H1 (cell line): ENCODE data around the gene LRRC32. TPM values are rescaled to one million over a fixed set of nuclear protein-coding genes. Genes with fewer than 3 reads are reported as not detected.

Experiments
- CTCF ChIA-PET: fragments of 300-600 bp; sonication (Branson Sonifier 250); formaldehyde crosslinking; loops from one replicate; lab custom pipeline; 2021; ENCODE audit not compliant: partially characterized antibody; lab: Charles Lee
- POLR2A ChIA-PET: fragments of 300-600 bp; sonication (Branson Sonifier 250); formaldehyde crosslinking; loops from one replicate; lab custom pipeline; 2021; ENCODE audit warnings: inconsistent platforms; ENCODE audit not compliant: partially characterized antibody; lab: Charles Lee
- DNase-seq, 2 experiments: peaks; one replicate each; pipeline versions ENCODE4 v3.0.0 to v3.0.0-alpha.2; 2010 to 2022; ENCODE audit warnings: low spot score in 2 of 2, low read depth in 1 of 2, mixed read lengths in 1 of 2
- FAIRE-seq: peaks from 2 replicates; lab custom pipeline; 2011; peaks lifted over from hg19 to GRCh38; lab: Jason Lieb, UNC
- H2AFZ ChIP-seq: 2 replicates; pipeline ENCODE4 v1.8.1; 2012; ENCODE audit warnings: low read length, inconsistent platforms
- H2AK5ac ChIP-seq: 2 replicates; pipeline ENCODE4 v1.6.1; 2013; ENCODE audit warnings: low read depth, low read length
- H2BK120ac ChIP-seq: replicated peaks from 2 replicates; pipeline ENCODE3; 2013; ENCODE audit warnings: low read depth, low read length, inconsistent platforms
- H2BK12ac ChIP-seq: 2 replicates; pipeline ENCODE4 v1.6.1; 2013; ENCODE audit warnings: low read depth, low read length
- H2BK15ac ChIP-seq: 2 replicates; pipeline ENCODE4 v1.6.1; 2013; ENCODE audit warnings: low read length
- H2BK20ac ChIP-seq: 2 replicates; pipeline ENCODE4 v1.6.1; 2013; ENCODE audit warnings: low read length
- H2BK5ac ChIP-seq: 2 replicates; pipeline ENCODE4 v1.6.1; 2013; ENCODE audit warnings: low read depth, low read length
- H3K14ac ChIP-seq: 2 replicates; pipeline ENCODE4 v1.6.1; 2013; ENCODE audit warnings: inconsistent platforms; ENCODE audit not compliant: insufficient read length
- H3K18ac ChIP-seq: 2 replicates; pipeline ENCODE4 v1.6.1; 2013; ENCODE audit warnings: low read length; ENCODE audit errors: extremely low read depth
- H3K23ac ChIP-seq: 2 replicates; pipeline ENCODE4 v1.6.1; 2013; ENCODE audit warnings: inconsistent platforms; ENCODE audit not compliant: insufficient read length
- H3K23me2 ChIP-seq: 2 replicates; pipeline ENCODE4 v1.6.1; 2013; ENCODE audit warnings: low read depth, low read length
- H3K27ac ChIP-seq: 2 replicates; pipeline ENCODE4 v1.6.1; 2011; ENCODE audit warnings: low read depth, low read length, inconsistent platforms
- H3K27me3 ChIP-seq, 4 experiments: replicated peaks in 1 of 4; 1 replicate in 1 of 4; 2 replicates in 3 of 4; pipeline versions ENCODE4 v1.6.1 to v1.8.1; 2011 to 2013; ENCODE audit warnings: low read length in 3 of 4, mild to moderate bottlenecking in 3 of 4, inconsistent platforms in 2 of 4, mixed read lengths in 2 of 4, moderate library complexity in 1 of 4; ENCODE audit not compliant: control insufficient read depth in 3 of 4, insufficient read depth in 3 of 4; ENCODE audit errors: extremely low read depth in 1 of 4
- H3K36me3 ChIP-seq, 4 experiments: 2 replicates each; pipeline versions ENCODE4 v1.6.1 to v1.8.1; 2011 to 2013; ENCODE audit warnings: mild to moderate bottlenecking in 4 of 4, low read length in 3 of 4, moderate library complexity in 2 of 4, control low read depth in 1 of 4, inconsistent platforms in 1 of 4; ENCODE audit not compliant: insufficient read depth in 4 of 4, control insufficient read depth in 2 of 4
- H3K4ac ChIP-seq: replicated peaks from 2 replicates; pipeline ENCODE3; 2013; ENCODE audit warnings: low read length, low read depth, mixed read lengths, inconsistent platforms; ENCODE audit not compliant: insufficient read length
- H3K4me1 ChIP-seq, 4 experiments: replicated peaks in 1 of 4; 1 replicate in 1 of 4; 2 replicates in 3 of 4; pipeline versions ENCODE4 v1.6.1 to v1.8.1; 2011 to 2013; ENCODE audit warnings: low read length in 3 of 4, inconsistent platforms in 2 of 4, mixed read lengths in 1 of 4; ENCODE audit not compliant: insufficient read depth in 4 of 4, control insufficient read depth in 3 of 4
- H3K4me2 ChIP-seq, 2 experiments: 2 replicates each; pipeline versions ENCODE4 v1.6.1 to v1.8.1; 2011 to 2013; ENCODE audit warnings: low read depth in 2 of 2, low read length in 2 of 2, control low read depth in 1 of 2, inconsistent platforms in 1 of 2, mild to moderate bottlenecking in 1 of 2; ENCODE audit not compliant: insufficient read depth in 1 of 2
- H3K4me3 ChIP-seq, 4 experiments: fragments of 200-600, 300-600 bp in 1 of 4; sonication (generic), shearing (Covaris generic), sonication (Bioruptor Twin) in 1 of 4; 2 replicates each; pipeline versions ENCODE4 v1.5.1 to v1.8.1; 2011 to 2016; ENCODE audit warnings: low read length in 4 of 4, low read depth in 3 of 4, control low read depth in 2 of 4, inconsistent platforms in 2 of 4, mild to moderate bottlenecking in 2 of 4, mixed read lengths in 1 of 4, moderate library complexity in 1 of 4; ENCODE audit not compliant: insufficient read depth in 2 of 4; ENCODE audit errors: extremely low read depth in 1 of 4
- H3K56ac ChIP-seq: replicated peaks from 2 replicates; pipeline ENCODE3; 2013; ENCODE audit warnings: low read depth, mild to moderate bottlenecking, mixed read lengths, low read length, inconsistent platforms; ENCODE audit not compliant: insufficient read length
- H3K79me1 ChIP-seq: 2 replicates; pipeline ENCODE4 v1.6.1; 2013; ENCODE audit warnings: low read depth, low read length, control low read depth
- H3K79me2 ChIP-seq, 2 experiments: 2 replicates each; pipeline versions ENCODE4 v1.6.1 to v1.8.1; 2012 to 2013; ENCODE audit warnings: low read length in 2 of 2, mild to moderate bottlenecking in 2 of 2, inconsistent platforms in 1 of 2; ENCODE audit not compliant: insufficient read depth in 2 of 2, control insufficient read depth in 1 of 2
- H3K9ac ChIP-seq, 4 experiments: replicated peaks in 1 of 4; 1 replicate in 1 of 4; 2 replicates in 3 of 4; pipeline versions ENCODE4 v1.6.1 to v1.8.1; 2011 to 2013; ENCODE audit warnings: low read depth in 3 of 4, low read length in 3 of 4, control low read depth in 2 of 4, mild to moderate bottlenecking in 2 of 4, moderate library complexity in 2 of 4, inconsistent platforms in 1 of 4; ENCODE audit errors: extremely low read depth in 1 of 4
- H3K9me3 ChIP-seq, 2 experiments: 2 replicates each; pipeline versions ENCODE4 v1.6.1 to v1.8.1; 2012 to 2013; ENCODE audit warnings: mild to moderate bottlenecking in 2 of 2, moderate library complexity in 2 of 2, control low read depth in 1 of 2, inconsistent platforms in 1 of 2, low read depth in 1 of 2, low read length in 1 of 2, mixed read lengths in 1 of 2; ENCODE audit not compliant: insufficient read depth in 2 of 2
- H4K20me1 ChIP-seq, 2 experiments: replicated peaks in 1 of 2; 2 replicates each; pipeline versions ENCODE3 to v1.8.1; 2011 to 2013; ENCODE audit warnings: inconsistent platforms in 2 of 2, low read length in 2 of 2, mild to moderate bottlenecking in 1 of 2; ENCODE audit not compliant: insufficient read depth in 2 of 2, control insufficient read depth in 1 of 2
- H4K5ac ChIP-seq: 2 replicates; pipeline ENCODE4 v1.6.1; 2013; ENCODE audit warnings: low read length, low read depth, mixed read lengths, inconsistent platforms; ENCODE audit not compliant: insufficient read length
- H4K8ac ChIP-seq: 2 replicates; pipeline ENCODE4 v1.8.0; 2013; ENCODE audit warnings: mild to moderate bottlenecking, moderate library complexity, low read length, inconsistent platforms; ENCODE audit not compliant: insufficient read depth; ENCODE audit errors: extremely low read depth
- H4K91ac ChIP-seq: replicated peaks from 2 replicates; pipeline ENCODE3; 2013; ENCODE audit warnings: low read length, mixed read lengths, inconsistent platforms; ENCODE audit not compliant: insufficient read length
- CBX5 ChIP-seq: fragments of 300-800, 300-1000 bp; sonication (generic); IDR thresholded peaks from 2 replicates; pipeline ENCODE4 v1.7.1; 2016; ENCODE audit warnings: antibody characterized with exemption, low read length, low read depth
- HDAC2 ChIP-seq, 2 experiments: fragments of 300-600 bp in 1 of 2; sonication (generic) in 1 of 2; IDR thresholded peaks; 2 replicates each; pipeline ENCODE4 v1.6.1; 2011 to 2012; ENCODE audit warnings: low read depth in 2 of 2, low read length in 2 of 2, mild to moderate bottlenecking in 2 of 2, moderate library complexity in 2 of 2, borderline replicate concordance in 1 of 2, inconsistent platforms in 1 of 2
- KDM5A ChIP-seq: fragments of 200-600 bp; IDR thresholded peaks from 2 replicates; pipeline ENCODE4 v1.7.1; 2012; ENCODE audit warnings: mild to moderate bottlenecking, low read length, inconsistent platforms, mixed read lengths
- POLR2A ChIP-seq, 2 experiments: IDR thresholded peaks; 1 replicate in 1 of 2; 2 replicates in 1 of 2; pipeline ENCODE4 v1.6.1; 2011; ENCODE audit warnings: low read depth in 2 of 2, low read length in 2 of 2, mild to moderate bottlenecking in 2 of 2; ENCODE audit errors: control extremely low read depth in 1 of 2
- POLR2AphosphoS5 ChIP-seq: IDR thresholded peaks from 2 replicates; pipeline ENCODE4 v1.6.1; 2011; ENCODE audit warnings: low read depth, low read length
- SIX5 ChIP-seq: IDR thresholded peaks from 2 replicates; pipeline ENCODE4 v1.6.1; 2011; ENCODE audit warnings: mild to moderate bottlenecking, low read depth, low read length
- SUZ12 ChIP-seq: fragments of 200-600 bp; sonication (generic); IDR thresholded peaks from 2 replicates; pipeline ENCODE4 v1.6.1; 2012; ENCODE audit warnings: mild to moderate bottlenecking, inconsistent platforms, low read length, moderate library complexity, mixed read lengths
- TAF1 ChIP-seq: IDR thresholded peaks from 2 replicates; pipeline ENCODE4 v1.6.1; 2011; ENCODE audit warnings: mild to moderate bottlenecking, low read depth, low read length
- TBP ChIP-seq: IDR thresholded peaks from 2 replicates; pipeline ENCODE4 v1.6.1; 2011; ENCODE audit warnings: low read depth, low read length, improper control_type of control experiment
- TCF12 ChIP-seq: IDR thresholded peaks from 2 replicates; pipeline ENCODE4 v1.6.1; 2011; ENCODE audit warnings: low read depth, mild to moderate bottlenecking, low read length
- USF2 ChIP-seq: IDR thresholded peaks from 2 replicates; pipeline ENCODE4 v1.6.1; 2011; ENCODE audit warnings: low read length, improper control_type of control experiment
- WGBS, 2 experiments: shearing (Covaris generic) in 1 of 2; methylation state at CpG; one replicate each; pipeline versions ENCODE4 v1.1.6 to v1.1.7; 2013 to 2015; ENCODE audit warnings: low lambda C conversion rate in 2 of 2, mixed read lengths in 2 of 2, inconsistent platforms in 1 of 2, low coverage in 1 of 2, missing lambda C conversion rate in 1 of 2; ENCODE audit not compliant: insufficient replicate concordance in 2 of 2, insufficient coverage in 1 of 2, insufficient read length in 1 of 2; ENCODE audit errors: extremely low coverage in 1 of 2, missing lambda C conversion rate in 1 of 2; 5-methylcytosine and 5-hydroxymethylcytosine counted together
- polyA plus RNA-seq, 7 experiments: library from polyadenylated mRNA; depleted of rRNA in 3 of 7; stranded (reverse) in 5 of 7; unstranded in 2 of 7; fragments of >200 nt in 5 of 7; fragments of 200-250 nt in 2 of 7; gene quantifications; 1 replicate in 5 of 7; 2 replicates in 1 of 7; 4 replicates in 1 of 7; pipeline versions ENCODE4 v1.2.1 to v1.2.3, GENCODE V29; 2011 to 2013; ENCODE audit warnings: missing spikeins in 2 of 7, mixed read lengths in 2 of 7
- total RNA-seq: library from RNA; stranded (reverse); fragmentation: NEBNext Ultra II Directional; extraction: Animal tissue kit (Norgen Biotek cat#: 25700); gene quantifications from 2 replicates; pipeline ENCODE4 v1.2.1, GENCODE V29; 2021
- TF ChIP-seq, protein P1 (sequence below): IDR thresholded peaks from 2 replicates; pipeline ENCODE4 v1.6.1; 2012; ENCODE audit warnings: inconsistent platforms

The LRRC32 gene
- total and polyA plus RNA-seq, 2 of the 8 experiments (the other 6 are each of a cell fraction or from before 2014, with no cell fraction given): 0.99 to 1.9 TPM

GRCh38 chr11:76629853-76630599 is 40.5 kb downstream of the LRRC32 start:
- Histone ChIP-seq H4K5ac (no peak overlapping the region), H2BK20ac (no peak overlapping the region), H2BK5ac (no peak overlapping the region), H3K56ac (no peak overlapping the region), H3K79me2 (no peaks in the 10 kb centered on the region), H4K8ac (peak overlapping the region; percentile 15; the same call in 1 of the 2 replicates), H4K20me1 (no peaks in the 10 kb centered on the region), H3K4me3 (no peak overlapping the region), H2AFZ (0 out of 2 replicates have a peak overlapping the region, but pooled peaks have one; percentile 76), H3K18ac (no peak overlapping the region), H4K91ac (no peak overlapping the region), H2BK120ac (no peak overlapping the region), H3K23me2 (no peaks in the 10 kb centered on the region), H3K14ac (no peak overlapping the region), H2BK15ac (no peak overlapping the region), H3K4ac (peak overlapping the region; percentile 7), H3K79me1 (no peaks in the 10 kb centered on the region), H3K4me1 (no peaks in the 10 kb centered on the region), H3K27ac (no peak overlapping the region), H2BK12ac (no peak overlapping the region), H3K36me3 (no peaks in the 10 kb centered on the region), H3K9me3 (0 out of 4 replicates have a peak, but pooled peaks cover 0 to 4% of the 10 kb centered on the region in 2 experiments), H3K23ac (no peak overlapping the region), H2AK5ac (no peak overlapping the region), H3K4me2 (no peak overlapping the region), H3K27me3 (no peaks in the 10 kb centered on the region), H3K9ac (no peak overlapping the region)
- FAIRE-seq (no peak), DNase-seq (no peak)
- ChIA-PET CTCF (interaction anchor here (0.6 to 1.5 kb wide), 6 partner anchors 11 to 499 kb away, joined by 3 to 6 read pairs (median 3); partner anchors contain the start of gene LRRC32), POLR2A (no interaction called here)
- WGBS, 2 experiments: 92% methylated on average over 9 of the region's 11 CpGs; no CpG with 5 or more reads in 1 of the 2 experiments
- TF ChIP-seq TCF12 (no peak), TBP (no peak), POLR2A (IDR thresholded peaks at IDR 0.05; ENCODE audit: control extremely low read depth in 1 of 2, low read depth in 2 of 2, low read length in 2 of 2) (no peak), TAF1 (no peak), SIX5 (no peak), CBX5 (no peak), SUZ12 (no peak), USF2 (no peak), HDAC2 (IDR thresholded peaks at IDR 0.05; ENCODE audit: borderline replicate concordance in 1 of 2, low read depth in 2 of 2, low read length in 2 of 2) (no peak), POLR2AphosphoS5 (no peak), KDM5A (no peak)
- TF ChIP-seq, protein P1, sequence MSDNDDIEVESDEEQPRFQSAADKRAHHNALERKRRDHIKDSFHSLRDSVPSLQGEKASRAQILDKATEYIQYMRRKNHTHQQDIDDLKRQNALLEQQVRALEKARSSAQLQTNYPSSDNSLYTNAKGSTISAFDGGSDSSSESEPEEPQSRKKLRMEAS: no peak
